HFFc6 (cell line): Measurements from ENCODE around the gene DOCK4. TPM values are rescaled to one million over a fixed set of nuclear protein-coding genes. Genes with fewer than 3 reads are reported as not detected.

Experiments
- DNase-seq: peaks from one replicate; pipeline ENCODE4 v3.0.0-alpha.2; 2018
- H3K27ac Mint-ChIP-seq: 2 replicates; pipeline ENCODE4 v1.8.0; 2020; ENCODE audit warnings: mild to moderate bottlenecking, mixed read lengths
- H3K27me3 Mint-ChIP-seq: 2 replicates; pipeline ENCODE4 v1.8.0; 2021; ENCODE audit warnings: mild to moderate bottlenecking, moderate library complexity, mixed read lengths; ENCODE audit not compliant: insufficient read depth
- H3K36me3 Mint-ChIP-seq: 2 replicates; pipeline ENCODE4 v1.8.0; 2021; ENCODE audit warnings: low read depth, mixed read lengths
- H3K4me1 Mint-ChIP-seq: 2 replicates; pipeline ENCODE4 v1.8.0; 2020; ENCODE audit warnings: low read depth, mixed read lengths
- H3K4me3 Mint-ChIP-seq: 2 replicates; pipeline ENCODE4 v1.8.0; 2020; ENCODE audit warnings: mild to moderate bottlenecking, moderate library complexity, mixed read lengths
- H3K9me3 Mint-ChIP-seq: 2 replicates; pipeline ENCODE4 v1.8.0; 2020; ENCODE audit warnings: mild to moderate bottlenecking, mixed read lengths
- CTCF ChIP-seq: fragments of 200-600 bp; sonication (generic); IDR thresholded peaks from 2 replicates; pipeline ENCODE4 v1.5.0; 2021; ENCODE audit warnings: antibody characterized with exemption, mild to moderate bottlenecking
- total RNA-seq, 6 experiments: library from RNA; stranded (reverse); fragmentation: NEBNext Ultra II Directional; extraction: Animal tissue kit (Norgen Biotek cat#: 25700); gene quantifications; 2 replicates in 1 of 6; 3 replicates in 5 of 6; pipeline ENCODE4 v1.2.3, GENCODE V29; 2021

DOCK4 gene
- total RNA-seq, 6 experiments from 2014 or later: 2.2 to 3.9 (median 3.3) TPM

GRCh38 chr7:111865430-111865829, 340.8 kb downstream of the DOCK4 start:
- no peak overlapping the region for H3K27ac Mint-ChIP-seq
- peaks cover 6% of the 10 kb centered on the region; the same call in 1 of the 2 replicates for H3K4me1 Mint-ChIP-seq
- TF ChIP-seq CTCF: no peak
- no peaks in the 10 kb centered on the region for H3K36me3 Mint-ChIP-seq
- H3K9me3 Mint-ChIP-seq: no peaks in the 10 kb centered on the region
- no peak overlapping the region for H3K4me3 Mint-ChIP-seq
- DNase-seq: no peak
- no peaks in the 10 kb centered on the region for H3K27me3 Mint-ChIP-seq

GRCh38 chr7:111864291-111864976, 341.8 kb downstream of the DOCK4 start:
- no peak overlapping the region for H3K4me3 Mint-ChIP-seq
- H3K9me3 Mint-ChIP-seq: no peaks in the 10 kb centered on the region
- peaks cover 6% of the 10 kb centered on the region; the same call in 1 of the 2 replicates for H3K4me1 Mint-ChIP-seq
- TF ChIP-seq CTCF: no peak
- H3K27me3 Mint-ChIP-seq: no peaks in the 10 kb centered on the region
- DNase-seq: no peak
- no peak overlapping the region for H3K27ac Mint-ChIP-seq
- H3K36me3 Mint-ChIP-seq: no peaks in the 10 kb centered on the region

GRCh38 chr7:111863269-111863668, 342.9 kb downstream of the DOCK4 start:
- Mint-ChIP-seq H3K36me3 (no peaks in the 10 kb centered on the region), H3K27ac (no peak overlapping the region), H3K4me1 (peaks cover 7% of the 10 kb centered on the region), H3K4me3 (no peak overlapping the region), H3K9me3 (no peaks in the 10 kb centered on the region), H3K27me3 (no peaks in the 10 kb centered on the region)
- no peak for TF ChIP-seq CTCF
- no peak for DNase-seq

GRCh38 chr7:111860248-111860647, 346.0 kb downstream of the DOCK4 start:
- no peak for TF ChIP-seq CTCF
- Mint-ChIP-seq H3K27me3 (no peaks in the 10 kb centered on the region), H3K9me3 (no peaks in the 10 kb centered on the region), H3K27ac (no peak overlapping the region), H3K36me3 (no peaks in the 10 kb centered on the region), H3K4me1 (peaks cover 14% of the 10 kb centered on the region), H3K4me3 (no peak overlapping the region)
- no peak for DNase-seq

- peaks cover 20% of the 10 kb centered on the region for H3K4me1 Mint-ChIP-seq
- peaks cover 2% of the 10 kb centered on the region; the same call in 1 of the 2 replicates for H3K27me3 Mint-ChIP-seq
- no peak for TF ChIP-seq CTCF
- no peak overlapping the region for H3K4me3 Mint-ChIP-seq
- H3K27ac Mint-ChIP-seq: no peak overlapping the region
- no peak for DNase-seq
- H3K36me3 Mint-ChIP-seq: no peaks in the 10 kb centered on the region
- H3K9me3 Mint-ChIP-seq: no peaks in the 10 kb centered on the region
Observed at GRCh38 chr7:111858331-111858730, 347.9 kb downstream of the DOCK4 start.
